Muscle layer of duodenum (tissue), 2 donors: ENCODE data around the gene ENOSF1.

Source experiments
- H3K27ac ChIP-seq: one replicate; pipeline ENCODE4 v1.7.0; 2013; ENCODE audit warnings: mild to moderate bottlenecking, low read length
- H3K27me3 ChIP-seq: one replicate; pipeline ENCODE4 v1.7.0; 2013; ENCODE audit warnings: low read depth, mild to moderate bottlenecking, control low read depth, low read length
- H3K36me3 ChIP-seq, 2 donors: one replicate each; pipeline ENCODE4 v1.7.0; 2013; ENCODE audit warnings: low read length in 2 of 2, control low read depth in 1 of 2, mild to moderate bottlenecking in 1 of 2; ENCODE audit not compliant: insufficient read depth in 2 of 2, control insufficient read depth in 1 of 2
- H3K4me1 ChIP-seq, 2 donors: one replicate each; pipeline ENCODE4 v1.7.0; 2013; ENCODE audit warnings: low read length in 2 of 2, mild to moderate bottlenecking in 2 of 2, control low read depth in 1 of 2, moderate library complexity in 1 of 2; ENCODE audit not compliant: insufficient read depth in 2 of 2, control insufficient read depth in 1 of 2
- H3K4me3 ChIP-seq, 2 donors: one replicate each; pipeline ENCODE4 v1.7.0; 2013; ENCODE audit warnings: low read length in 2 of 2, low read depth in 1 of 2, mild to moderate bottlenecking in 1 of 2
- H3K9me3 ChIP-seq, 2 donors: one replicate each; pipeline ENCODE4 v1.7.0; 2013; ENCODE audit warnings: low read length in 2 of 2, control low read depth in 1 of 2, mild to moderate bottlenecking in 1 of 2; ENCODE audit not compliant: control insufficient read depth in 1 of 2
- donor health status: healthy.

The ENOSF1 gene

GRCh38 chr18:681985-682384, 30.4 kb downstream of the ENOSF1 start:
- H3K27ac ChIP-seq = no peak overlapping the region
- peaks cover 29 to 34% of the 10 kb centered on the region in 2 donors for H3K36me3 ChIP-seq
- H3K9me3 ChIP-seq = no peaks in the 10 kb centered on the region
- H3K27me3 ChIP-seq = no peaks in the 10 kb centered on the region
- peaks cover 0 to 15% of the 10 kb centered on the region in 2 donors for H3K4me1 ChIP-seq
- no peak overlapping the region for H3K4me3 ChIP-seq

- Histone ChIP-seq H3K36me3 (peaks cover 26% of the 10 kb centered on the region in 2 donors), H3K4me1 (peaks cover 0 to 15% of the 10 kb centered on the region in 2 donors)
Measured at GRCh38 chr18:680392-680791, 32.0 kb downstream of the ENOSF1 start.

GRCh38 chr18:679516-679915, 32.9 kb downstream of the ENOSF1 start:
- H3K9me3 ChIP-seq = no peaks in the 10 kb centered on the region
- peaks cover 26 to 32% of the 10 kb centered on the region in 2 donors for H3K36me3 ChIP-seq
- no peak overlapping the region for H3K27ac ChIP-seq
- H3K4me3 ChIP-seq = no peak overlapping the region
- peaks cover 0 to 15% of the 10 kb centered on the region in 2 donors for H3K4me1 ChIP-seq
- no peaks in the 10 kb centered on the region for H3K27me3 ChIP-seq

More at GRCh38 chr18:680392-680791, 32.0 kb downstream of the ENOSF1 start:
- H3K27ac ChIP-seq = no peak overlapping the region
- no peaks in the 10 kb centered on the region for H3K27me3 ChIP-seq
- H3K4me3 ChIP-seq = no peak overlapping the region
- no peaks in the 10 kb centered on the region for H3K9me3 ChIP-seq

GRCh38 chr18:678482-679182, 33.8 kb downstream of the ENOSF1 start:
- H3K4me1 ChIP-seq = peaks cover 0 to 15% of the 10 kb centered on the region in 2 donors
- H3K27me3 ChIP-seq = no peaks in the 10 kb centered on the region
- peaks cover 24 to 32% of the 10 kb centered on the region in 2 donors for H3K36me3 ChIP-seq
- no peak overlapping the region for H3K27ac ChIP-seq
- H3K9me3 ChIP-seq = no peaks in the 10 kb centered on the region
- H3K4me3 ChIP-seq = no peak overlapping the region

- Histone ChIP-seq H3K36me3 (peaks cover 24 to 27% of the 10 kb centered on the region in 2 donors), H3K27ac (no peak overlapping the region), H3K9me3 (no peaks in the 10 kb centered on the region), H3K4me3 (no peak overlapping the region), H3K27me3 (no peaks in the 10 kb centered on the region), H3K4me1 (peaks cover 0 to 15% of the 10 kb centered on the region in 2 donors)
Measured at GRCh38 chr18:677951-678381, 34.5 kb downstream of the ENOSF1 start.

- Histone ChIP-seq H3K27ac (no peak overlapping the region), H3K36me3 (peaks cover 27 to 30% of the 10 kb centered on the region in 2 donors), H3K4me1 (peaks cover 0 to 15% of the 10 kb centered on the region in 2 donors), H3K9me3 (no peaks in the 10 kb centered on the region), H3K4me3 (no peak overlapping the region), H3K27me3 (no peaks in the 10 kb centered on the region)
Measured at GRCh38 chr18:677145-677544, 35.3 kb downstream of the ENOSF1 start.

GRCh38 chr18:676736-677135, 35.7 kb downstream of the ENOSF1 start:
- Histone ChIP-seq H3K36me3 (peaks cover 25 to 29% of the 10 kb centered on the region in 2 donors), H3K27me3 (no peaks in the 10 kb centered on the region), H3K27ac (no peak overlapping the region), H3K9me3 (no peaks in the 10 kb centered on the region), H3K4me3 (no peak overlapping the region), H3K4me1 (peaks cover 0 to 15% of the 10 kb centered on the region in 2 donors)

GRCh38 chr18:676069-676468, 36.4 kb downstream of the ENOSF1 start:
- no peaks in the 10 kb centered on the region for H3K27me3 ChIP-seq
- no peak overlapping the region for H3K27ac ChIP-seq
- H3K4me3 ChIP-seq = no peak overlapping the region
- peaks cover 18 to 28% of the 10 kb centered on the region in 2 donors for H3K36me3 ChIP-seq
- peaks cover 0 to 15% of the 10 kb centered on the region in 2 donors for H3K4me1 ChIP-seq
- no peaks in the 10 kb centered on the region for H3K9me3 ChIP-seq

GRCh38 chr18:675307-675706, 37.1 kb downstream of the ENOSF1 start:
- no peak overlapping the region for H3K4me3 ChIP-seq
- no peaks in the 10 kb centered on the region for H3K9me3 ChIP-seq
- peaks cover 18 to 32% of the 10 kb centered on the region in 2 donors for H3K36me3 ChIP-seq
- no peak overlapping the region for H3K27ac ChIP-seq
- H3K4me1 ChIP-seq = peaks cover 0 to 15% of the 10 kb centered on the region in 2 donors
- no peaks in the 10 kb centered on the region for H3K27me3 ChIP-seq

- Histone ChIP-seq H3K27me3 (no peaks in the 10 kb centered on the region), H3K4me3 (no peak overlapping the region), H3K27ac (no peak overlapping the region), H3K4me1 (peaks cover 0 to 14% of the 10 kb centered on the region in 2 donors), H3K9me3 (no peaks in the 10 kb centered on the region), H3K36me3 (peaks cover 16 to 37% of the 10 kb centered on the region in 2 donors)
Measured at GRCh38 chr18:673769-674168, 38.7 kb downstream of the ENOSF1 start.

GRCh38 chr18:673317-673716, 39.1 kb downstream of the ENOSF1 start:
- peaks cover 14 to 37% of the 10 kb centered on the region in 2 donors for H3K36me3 ChIP-seq
- peaks cover 0 to 9% of the 10 kb centered on the region in 2 donors for H3K4me1 ChIP-seq
- no peaks in the 10 kb centered on the region for H3K27me3 ChIP-seq
- no peak overlapping the region for H3K4me3 ChIP-seq
- no peaks in the 10 kb centered on the region for H3K9me3 ChIP-seq
- H3K27ac ChIP-seq = no peak overlapping the region

GRCh38 chr18:671405-671804, 41.0 kb downstream of the ENOSF1 start:
- Histone ChIP-seq H3K27ac (no peak overlapping the region), H3K4me1 (no peaks in the 10 kb centered on the region), H3K4me3 (no peak overlapping the region), H3K36me3 (peaks cover 14 to 32% of the 10 kb centered on the region in 2 donors), H3K27me3 (no peaks in the 10 kb centered on the region), H3K9me3 (no peaks in the 10 kb centered on the region)
